Loucy (cell line): Measurements from ENCODE around the gene SFTPB.

Source experiments
- CTCF ChIP-seq: fragments of 200-600 bp; sonication (generic); conservative IDR thresholded peaks from 2 replicates; pipeline ENCODE4 v1.5.1; 2014; ENCODE audit warnings: mild to moderate bottlenecking, antibody characterized with exemption, low read length
- EZH2phosphoT487 ChIP-seq: fragments of 200-600 bp; IDR thresholded peaks from 2 replicates; pipeline ENCODE4 v1.6.1; 2018; ENCODE audit warnings: antibody characterized with exemption, mild to moderate bottlenecking, moderate library complexity, borderline replicate concordance

- no peak for TF ChIP-seq CTCF
- TF ChIP-seq EZH2phosphoT487: no peak
These were observed 17.5 kb downstream of the SFTPB start for GRCh38 chr2:85650456-85650855.
